ENCODE data around the gene PTPRJ. TPM values are rescaled to one million over a fixed set of nuclear protein-coding genes. Genes with fewer than 3 reads are reported as not detected.

Gene PTPRJ
- total and polyA plus RNA-seq, 2 donors (not counting 3 experiments of a cell fraction or from before 2014, with no cell fraction given): 3.1 to 7.7 TPM

- H3K4me2 ChIP-seq (ENCODE audit: insufficient read depth, low read length): no peak overlapping the region
- DNase-seq (ENCODE audit: low read depth, low spot score) (no peak), FAIRE-seq (no peak)
- ChIA-PET POLR2A (no interaction called here), CTCF (interaction anchor here (0.9 to 2.3 kb wide), 3 partner anchors 10 to 45 kb away, joined by 3 to 11 read pairs (median 4); no protein-coding TSS in a partner anchor)
- no peak overlapping the region for H3K27ac ChIP-seq (ENCODE audit: insufficient read depth, low read depth, low read length)
- no peak overlapping the region for H2AFZ ChIP-seq (ENCODE audit: low read depth, low read length)
- H3K9me1 ChIP-seq (replicated peaks; ENCODE audit: control insufficient read depth, extremely low read depth, insufficient read depth, low read length): no peaks in the 10 kb centered on the region
- H3K4me3 ChIP-seq (replicated peaks in 1 of 3; ENCODE audit: insufficient read depth in 1 of 3, low read depth in 1 of 3, low read length in 3 of 3): no peak overlapping the region
- no peaks in the 10 kb centered on the region for H3K9me3 ChIP-seq (replicated peaks; ENCODE audit: control insufficient read depth, insufficient read depth, low read length)
- dilution Hi-C loops (cut with MboI; ENCODE audit: extremely low pct_ligation_motif_present, low sequenced_read_pairs) (no loop called here), intact Hi-C loops (cut with micrococcal nuclease) (no loop called here)
- no peaks in the 10 kb centered on the region for H4K20me1 ChIP-seq (replicated peaks; ENCODE audit: control insufficient read depth, extremely low read depth, insufficient read depth, low read length)
- H3K27me3 ChIP-seq (ENCODE audit: control insufficient read depth in 2 of 2, insufficient read depth in 2 of 2, low read length in 2 of 2): no peaks in the 10 kb centered on the region
- TF ChIP-seq EZH2 (IDR thresholded peaks at IDR 0.05; ENCODE audit: borderline replicate concordance, low read depth, low read length, severe bottlenecking) (no peak), MAX (IDR thresholded peaks at IDR 0.05; ENCODE audit: insufficient read depth, insufficient read length) (no peak), POLR2AphosphoS5 (IDR thresholded peaks at IDR 0.05; ENCODE audit: insufficient read depth, low read depth, low read length) (no peak), MYC (IDR thresholded peaks at IDR 0.05; ENCODE audit: low read depth, low read length) (no peak), JUN (IDR thresholded peaks at IDR 0.05; ENCODE audit: borderline replicate concordance, insufficient read depth, insufficient read length, low read depth) (no peak), POLR2A (IDR thresholded peaks at IDR 0.05; ENCODE audit: low read depth, low read length) (no peak), GATA2 (IDR thresholded peaks at IDR 0.05; ENCODE audit: insufficient read depth, insufficient read length, low read depth, low read length) (no peak), CTCF (IDR thresholded peaks at IDR 0.05; ENCODE audit: extremely low read depth in 1 of 2, insufficient read depth in 1 of 2, low read depth in 1 of 2, low read length in 2 of 2) (no peak), FOS (IDR thresholded peaks at IDR 0.05; ENCODE audit: borderline replicate concordance, insufficient read depth, low read length) (no peak)
- H3K79me2 ChIP-seq (ENCODE audit: control insufficient read depth, insufficient read depth, low read length): no peaks in the 10 kb centered on the region
- no TSS peak for BruUV-seq (replicated peaks)
- H3K4me1 ChIP-seq (ENCODE audit: control insufficient read depth, extremely low read depth, insufficient read depth, low read length): peaks cover 2% of the 10 kb centered on the region
- no peak overlapping the region for H3K9ac ChIP-seq (replicated peaks; ENCODE audit: extremely low read depth, insufficient read depth, low read length)
- no peaks in the 10 kb centered on the region for H3K36me3 ChIP-seq (ENCODE audit: control insufficient read depth in 2 of 2, extremely low read depth in 1 of 2, insufficient read depth in 2 of 2, low read length in 2 of 2)
Measured at GRCh38 chr11:48162885-48163268, 182.5 kb downstream of the PTPRJ start.

Data from endothelial cell of umbilical vein (primary cell).